Measurements from ENCODE around the gene LHX6.

LHX6 gene

DNA sequence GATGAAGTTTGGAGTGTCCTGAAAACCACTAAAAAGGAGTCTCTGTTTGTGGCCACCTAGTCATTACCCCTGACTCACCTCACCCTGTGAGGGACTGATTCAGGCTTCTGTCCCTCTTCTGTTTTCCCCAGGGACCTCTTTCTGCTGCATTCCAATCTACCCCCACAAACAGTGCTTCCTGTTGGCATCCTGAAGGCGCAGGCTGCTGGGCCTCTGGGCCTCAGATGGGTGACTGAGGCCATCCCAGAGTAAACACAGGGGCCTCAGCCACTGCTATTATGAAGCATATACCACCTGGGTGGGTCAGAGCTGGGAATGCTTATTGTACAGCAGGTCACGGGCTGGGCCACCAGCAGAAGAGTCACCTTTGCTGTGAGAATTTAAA, 49.1 kb downstream of the LHX6 start:
- DNase-seq (ENCODE audit: low spot score): no peak
- TF ChIP-seq, protein P1, sequence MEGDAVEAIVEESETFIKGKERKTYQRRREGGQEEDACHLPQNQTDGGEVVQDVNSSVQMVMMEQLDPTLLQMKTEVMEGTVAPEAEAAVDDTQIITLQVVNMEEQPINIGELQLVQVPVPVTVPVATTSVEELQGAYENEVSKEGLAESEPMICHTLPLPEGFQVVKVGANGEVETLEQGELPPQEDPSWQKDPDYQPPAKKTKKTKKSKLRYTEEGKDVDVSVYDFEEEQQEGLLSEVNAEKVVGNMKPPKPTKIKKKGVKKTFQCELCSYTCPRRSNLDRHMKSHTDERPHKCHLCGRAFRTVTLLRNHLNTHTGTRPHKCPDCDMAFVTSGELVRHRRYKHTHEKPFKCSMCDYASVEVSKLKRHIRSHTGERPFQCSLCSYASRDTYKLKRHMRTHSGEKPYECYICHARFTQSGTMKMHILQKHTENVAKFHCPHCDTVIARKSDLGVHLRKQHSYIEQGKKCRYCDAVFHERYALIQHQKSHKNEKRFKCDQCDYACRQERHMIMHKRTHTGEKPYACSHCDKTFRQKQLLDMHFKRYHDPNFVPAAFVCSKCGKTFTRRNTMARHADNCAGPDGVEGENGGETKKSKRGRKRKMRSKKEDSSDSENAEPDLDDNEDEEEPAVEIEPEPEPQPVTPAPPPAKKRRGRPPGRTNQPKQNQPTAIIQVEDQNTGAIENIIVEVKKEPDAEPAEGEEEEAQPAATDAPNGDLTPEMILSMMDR (IDR thresholded peaks at IDR 0.05; ENCODE audit: extremely low read depth, missing control alignments): no peak

DNA sequence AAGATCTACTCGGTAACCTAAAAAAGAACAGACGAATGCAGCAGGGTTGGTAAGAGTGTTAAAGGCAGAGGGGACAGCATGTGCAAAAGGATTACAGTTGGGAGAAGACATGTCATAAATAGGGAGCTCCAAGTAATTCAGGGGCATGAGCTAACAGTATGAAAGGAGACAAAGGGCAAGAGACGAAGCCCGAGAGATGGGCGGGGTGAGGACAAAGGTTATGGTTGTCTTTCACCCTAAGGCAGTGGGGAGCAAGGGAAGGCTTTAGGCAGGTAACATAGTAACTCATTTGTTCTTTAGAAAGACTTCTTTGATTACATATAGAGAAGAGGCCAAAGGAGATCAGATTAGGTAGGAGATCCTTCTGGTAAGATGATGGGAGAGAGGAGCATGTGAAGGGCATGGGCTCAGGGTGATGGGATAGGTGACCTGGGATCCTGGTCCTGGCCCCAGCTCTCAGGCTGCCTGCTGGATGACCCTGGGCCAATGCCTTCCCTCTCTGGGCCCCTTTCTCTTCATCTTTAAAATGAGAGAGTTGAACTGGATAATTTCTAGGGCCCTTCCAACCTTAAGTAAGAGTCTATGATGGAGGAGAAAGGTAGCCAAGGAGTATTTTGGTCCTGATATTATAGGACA, 49.6 kb downstream of the LHX6 start:
- TF ChIP-seq, protein P1 (IDR thresholded peaks at IDR 0.05; ENCODE audit: extremely low read depth, missing control alignments): no peak
- no peak for DNase-seq (ENCODE audit: low spot score)

DNA sequence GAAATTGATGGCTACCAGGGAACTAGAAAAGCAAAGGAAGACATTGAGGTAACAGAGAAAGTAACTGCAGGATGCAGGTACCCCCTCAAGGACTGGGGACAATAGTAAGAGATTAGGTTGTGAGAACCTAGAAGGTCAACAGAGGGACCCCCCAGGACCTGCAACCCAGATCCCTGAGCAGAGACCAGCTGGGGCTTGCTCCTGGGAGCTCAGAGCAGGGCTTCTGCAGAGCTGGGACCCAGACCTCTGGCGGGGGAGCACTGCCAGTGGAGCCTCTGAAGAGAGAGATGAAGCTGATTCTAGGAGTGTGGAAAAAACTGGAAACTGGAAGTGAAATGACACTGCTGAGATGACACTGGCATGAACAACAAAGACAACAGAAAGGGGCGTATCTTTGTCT, 51.8 kb downstream of the LHX6 start:
- TF ChIP-seq, protein P1 (IDR thresholded peaks at IDR 0.05; ENCODE audit: extremely low read depth, missing control alignments): no peak

DNA sequence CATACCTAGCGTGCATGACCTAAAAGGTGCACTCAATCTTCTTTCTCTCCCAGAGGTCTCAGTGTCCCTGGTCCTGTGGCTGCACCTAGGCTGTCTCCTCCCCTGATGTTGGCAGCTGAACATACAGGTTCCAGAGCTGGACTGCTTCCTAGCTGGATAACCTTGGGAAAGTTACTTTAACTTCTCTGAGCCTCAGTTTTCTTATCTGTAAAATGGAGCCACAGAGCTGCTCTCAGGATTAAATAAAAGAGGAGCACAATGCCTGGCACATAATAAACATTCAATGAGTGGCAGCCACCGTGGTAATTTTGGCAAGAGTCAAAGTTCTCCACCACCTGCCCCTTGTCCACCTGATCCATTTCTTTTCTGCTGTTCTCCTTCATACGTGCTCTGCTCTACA, 55.1 kb downstream of the LHX6 start:
- TF ChIP-seq, protein P1 (IDR thresholded peaks at IDR 0.05; ENCODE audit: extremely low read depth, missing control alignments): no peak
- DNase-seq (ENCODE audit: low spot score): no peak

More for the DNA sequence above, 51.8 kb downstream of the LHX6 start:
- no peak for DNase-seq (ENCODE audit: low spot score)

DNA sequence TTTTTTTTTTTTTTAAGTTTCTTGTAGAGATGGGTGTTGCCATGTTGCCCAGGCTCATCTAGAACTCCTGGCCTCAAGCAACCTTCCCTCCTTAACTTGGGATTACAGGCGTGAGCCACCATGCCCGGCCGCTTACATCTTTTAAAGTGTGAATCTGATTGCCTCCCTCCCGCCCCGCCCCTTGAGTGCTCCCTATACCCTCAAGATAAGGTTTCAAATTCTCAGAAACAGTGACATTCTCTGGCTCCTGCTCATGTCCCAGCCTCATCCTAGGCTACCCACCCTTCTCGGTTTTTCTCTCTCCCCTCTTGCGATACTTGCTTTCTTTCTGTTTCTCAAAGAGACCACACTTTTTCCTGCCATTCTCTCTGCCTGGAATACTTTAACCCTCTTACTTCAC, 56.6 kb downstream of the LHX6 start:
- TF ChIP-seq, protein P1 (IDR thresholded peaks at IDR 0.05; ENCODE audit: extremely low read depth, missing control alignments): no peak
- no peak for DNase-seq (ENCODE audit: low spot score)

DNA sequence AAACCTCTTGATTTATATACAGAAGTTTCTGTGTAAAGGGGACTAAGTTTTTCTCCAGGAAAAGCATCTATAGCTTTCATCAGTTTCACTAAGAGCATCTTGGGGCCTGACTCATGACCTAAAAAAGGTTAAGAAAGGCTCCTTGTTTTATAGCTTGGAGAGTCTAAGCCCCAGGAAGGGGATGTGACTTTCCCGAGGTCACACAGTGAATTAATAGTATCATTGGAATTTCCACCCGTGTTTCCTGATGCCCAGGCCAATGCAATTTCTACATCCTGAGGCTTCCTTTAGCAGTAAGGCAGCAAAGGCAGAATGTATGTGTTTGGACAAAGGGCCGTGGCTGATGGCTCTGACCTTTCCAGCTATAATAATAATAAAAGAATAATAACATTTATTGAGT, 60.4 kb downstream of the LHX6 start:
- no peak for DNase-seq (ENCODE audit: low spot score)
- TF ChIP-seq, protein P1 (IDR thresholded peaks at IDR 0.05; ENCODE audit: extremely low read depth, missing control alignments): no peak

DNA sequence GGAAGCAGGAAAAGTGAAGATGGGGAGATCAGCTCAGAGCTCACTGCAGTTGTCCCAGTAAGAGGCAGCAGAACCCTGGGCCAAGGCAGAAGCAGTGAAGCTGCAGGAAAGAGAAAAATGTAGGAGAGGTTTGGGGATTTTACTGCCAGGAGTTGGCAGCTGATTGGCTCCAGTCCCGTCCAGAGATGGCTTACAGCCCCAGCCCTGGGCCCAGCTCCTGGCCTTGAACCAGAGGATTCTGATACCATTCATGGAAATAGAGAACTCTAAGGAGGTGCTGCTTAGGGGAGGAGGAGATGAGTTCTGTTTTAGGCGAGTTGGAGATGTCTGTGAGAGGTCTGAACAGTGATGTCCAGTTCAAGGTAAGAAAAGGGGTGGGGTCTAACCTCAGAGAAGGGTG, 64.5 kb downstream of the LHX6 start:
- TF ChIP-seq, protein P1 (IDR thresholded peaks at IDR 0.05; ENCODE audit: extremely low read depth, missing control alignments): no peak
- no peak for DNase-seq (ENCODE audit: low spot score)
